Activated CD4-positive, alpha-beta T cell treated with anti-CD3 and anti-CD28 coated beads for 24 hours (primary cell): Measurements from ENCODE around the gene MADCAM1.

Experiments used
- DNase-seq, 2 donors: peaks; one replicate each; pipeline ENCODE4 v3.0.0-alpha.2; 2020; ENCODE audit warnings: low read depth in 2 of 2

Gene MADCAM1

GRCh38 chr19:488505-489417 is 7.5 kb upstream of the MADCAM1 start:
- peak; percentile 85 to 90 for DNase-seq

- no peak for DNase-seq
These were observed 6.7 kb upstream of the MADCAM1 start for GRCh38 chr19:489418-490196.

GRCh38 chr19:491146-491741 is 5.0 kb upstream of the MADCAM1 start:
- DNase-seq: no peak

GRCh38 chr19:492091-492531 is 4.2 kb upstream of the MADCAM1 start:
- no peak for DNase-seq

GRCh38 chr19:493391-494170 is 2.7 kb upstream of the MADCAM1 start:
- DNase-seq: no peak

- DNase-seq: no peak
These were observed 1.9 kb upstream of the MADCAM1 start for GRCh38 chr19:494171-495080.

- no peak for DNase-seq
These were observed 1.2 kb upstream of the MADCAM1 start for GRCh38 chr19:495081-495401.

- DNase-seq: peak in 1 of 2 donors; percentile 30
These were observed 729 bp upstream of the MADCAM1 start for GRCh38 chr19:495402-496111.

- no peak for DNase-seq
These were observed 700 bp downstream of the MADCAM1 start for GRCh38 chr19:496986-497385.

- no peak for DNase-seq
These were observed 1.2 kb downstream of the MADCAM1 start for GRCh38 chr19:497491-497868.

- DNase-seq: no peak
These were observed 1.7 kb downstream of the MADCAM1 start for GRCh38 chr19:497869-498510.

GRCh38 chr19:498511-498891 is 2.2 kb downstream of the MADCAM1 start:
- no peak for DNase-seq

- DNase-seq: no peak
These were observed 2.8 kb downstream of the MADCAM1 start for GRCh38 chr19:498977-499623.

GRCh38 chr19:501646-502045 is 5.4 kb downstream of the MADCAM1 start:
- DNase-seq: no peak

GRCh38 chr19:504616-505015 is 8.3 kb downstream of the MADCAM1 start:
- no peak for DNase-seq

- DNase-seq: peak; percentile 82 to 89
These were observed 10.4 kb downstream of the MADCAM1 start for GRCh38 chr19:506404-507285.

- DNase-seq: peak; percentile 60 to 78
These were observed 11.3 kb downstream of the MADCAM1 start, which contains the start of gene TPGS1 for GRCh38 chr19:507286-508203. TSS of gene TPGS1 (plus strand) at chr19:507497. CDS start at chr19:507507, 10 bp downstream.
